Heart left ventricle (tissue), 16 donors: ENCODE results near the gene BAMBI. TPM values are rescaled to one million over a fixed set of nuclear protein-coding genes. Genes with fewer than 3 reads are reported as not detected.

Experiments used
- ATAC-seq, 4 donors: fragments of 200-7000 bp; cut with Tn5 transposase; one replicate each; pipeline ENCODE4 v1.9.1; 2020 to 2022; ENCODE audit warnings: moderate library complexity in 4 of 4, mild to moderate bottlenecking in 3 of 4, moderate number of reproducible peaks in 1 of 4
- DNase-seq, 5 donors: peaks; one replicate each; pipeline ENCODE4 v3.0.0-alpha.2; 2020
- H3K27ac ChIP-seq, 12 donors: fragments of 200-600 bp; sonication (generic) in 4 of 12; one replicate each; pipeline versions ENCODE4 v1.5.0 to v1.8.0; 2016 to 2022; ENCODE audit warnings: mild to moderate bottlenecking in 2 of 12
- H3K27me3 ChIP-seq, 9 donors: fragments of 200-600 bp; sonication (generic) in 2 of 9; one replicate each; pipeline versions ENCODE4 v1.5.1 to v1.8.0; 2016 to 2022; ENCODE audit warnings: mild to moderate bottlenecking in 3 of 9
- H3K36me3 ChIP-seq, 9 donors: fragments of 200-600 bp; sonication (generic) in 2 of 9; one replicate each; pipeline versions ENCODE4 v1.5.0 to v1.8.0; 2018 to 2022; ENCODE audit warnings: mild to moderate bottlenecking in 2 of 9
- H3K4me1 ChIP-seq, 12 donors: fragments of 200-600 bp; sonication (generic) in 4 of 12; one replicate each; pipeline versions ENCODE4 v1.5.0 to v1.8.0; 2016 to 2022; ENCODE audit warnings: mild to moderate bottlenecking in 3 of 12
- H3K4me3 ChIP-seq, 12 donors: fragments of 200-600 bp; sonication (generic) in 4 of 12; one replicate each; pipeline versions ENCODE4 v1.5.0 to v1.8.0; 2017 to 2022; ENCODE audit warnings: mild to moderate bottlenecking in 9 of 12, moderate library complexity in 4 of 12
- H3K9me3 ChIP-seq, 12 donors: fragments of 200-600 bp; sonication (generic) in 4 of 12; one replicate each; pipeline versions ENCODE4 v1.5.0 to v1.8.0; 2016 to 2022; ENCODE audit warnings: mild to moderate bottlenecking in 1 of 12
- POLR2A ChIP-seq, 2 donors: fragments of 450-650 bp; IDR thresholded peaks; one replicate each; pipeline ENCODE4 v1.6.1; 2017; ENCODE audit warnings: antibody characterized with exemption in 2 of 2, mild to moderate bottlenecking in 2 of 2, moderate library complexity in 2 of 2
- WGBS, 4 donors: extraction: QIAGEN DNeasy Blood & Tissue Kit in 2 of 4; methylation state at CpG; one replicate each; pipeline versions ENCODE4 v1.1.5 to v1.1.7; 2013 to 2018; 5-methylcytosine and 5-hydroxymethylcytosine counted together
- intact Hi-C, 10 donors: fragments of 100-400 bp; cut with DNase I; formaldehyde crosslinking; loops; one replicate each; pipeline versions ENCODE4 v1.11.1 to v1.14.2; 2022
- polyA plus RNA-seq, 2 donors: library from polyadenylated mRNA; stranded (reverse); fragments of 200-250 nt; gene quantifications; one replicate each; pipeline ENCODE4 v1.2.3, GENCODE V29; 2013
- total RNA-seq, 9 donors: library from RNA; depleted of rRNA in 2 of 9; stranded (reverse); fragments of >200 nt in 2 of 9; fragmentation: NEBNext Ultra II Directional in 3 of 9; extraction: Animal tissue kit (Norgen Biotek cat#: 25700) in 3 of 9; gene quantifications; one replicate each; pipeline versions ENCODE4 v1.1.0 to v1.2.4, GENCODE V29; 2016 to 2023
- TF ChIP-seq, protein P1 (sequence below), 12 donors: fragments of 200-600 bp; sonication (generic) in 4 of 12; IDR thresholded peaks; one replicate each; pipeline versions ENCODE4 v1.5.0 to v1.8.0; 2018 to 2022; ENCODE audit warnings: antibody characterized with exemption in 12 of 12, mild to moderate bottlenecking in 5 of 12
- donor health status: ischemic (EF 13 %, LVEDD 7.1; RV severe dilation, severe dysfunction).
- donor health status: healthy with polysubstance abuse.
- donor health status: DM: no; HTN: yes; CAD: no.
- donor health status: DM: no; HTN: no; CAD: no.
- donor health status: ischemic (EF 25% LVEDD 6.9; RV normal size, moderate dysfunction).
- donor health status: ischemic (EF 25% LVEDD 5.7; RV mildly dilated, moderate dysfunction).
- donor health status: healthy.
- donor health status: DM: yes; HTN: yes; CAD: no.
- donor health status: ischemic (EF 35%, LVEDD 5.7; RV mildly dilated, moderate dysfunction).
- donor health status: nonischemic (EF 11% LVEDD 7.7; RV severe dilation, severe dysfunction).
- donor health status: DM: yes; HTN: yes; CAD: no.
- donor health status: PGD.
- donor health status: ischemic (EF 29% LVEDD 5.4; RV normal size, mild dysfunction).
- donor health status: nonischemic (EF 23%, LVEDD 6.1; RV moderate dilation, normal function).

Gene BAMBI
- total and polyA plus RNA-seq, 11 donors: 5.3 to 53.3 (median 24.8) TPM

DNA sequence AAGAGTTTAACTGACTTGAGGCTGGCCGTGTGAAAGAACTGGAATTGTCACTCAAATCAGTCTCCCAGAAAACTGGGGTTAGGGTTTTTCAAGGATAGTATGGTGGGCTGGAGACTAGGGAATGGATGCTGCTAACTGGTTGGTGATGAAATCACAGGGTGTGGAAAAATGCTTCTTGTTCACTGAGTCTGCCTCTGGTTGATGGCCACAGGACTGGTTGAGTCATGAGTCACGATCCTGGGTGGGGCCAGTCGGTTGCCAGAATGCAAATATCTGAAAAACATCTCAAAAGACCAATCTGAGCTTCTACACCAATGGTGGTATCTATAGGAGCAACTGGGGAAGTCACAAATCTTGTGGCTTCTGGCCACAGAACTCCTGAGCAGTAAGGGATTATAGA lies 16.3 kb upstream of the BAMBI start:
- 50 to 79% (median 56%) methylated on average over 3 of the region's 3 CpGs for WGBS, 4 donors
- Histone ChIP-seq H3K36me3 (no peaks in the 10 kb centered on the region), H3K27me3 (peaks cover 0 to under 1% (median 0%) of the 10 kb centered on the region in 9 donors), H3K9me3 (no peaks in the 10 kb centered on the region), H3K27ac (no peak overlapping the region), H3K4me3 (no peak overlapping the region), H3K4me1 (peaks cover 0 to 9% (median 0%) of the 10 kb centered on the region in 12 donors)
- TF ChIP-seq POLR2A (IDR thresholded peaks at IDR 0.05): no peak
- TF ChIP-seq, protein P1, sequence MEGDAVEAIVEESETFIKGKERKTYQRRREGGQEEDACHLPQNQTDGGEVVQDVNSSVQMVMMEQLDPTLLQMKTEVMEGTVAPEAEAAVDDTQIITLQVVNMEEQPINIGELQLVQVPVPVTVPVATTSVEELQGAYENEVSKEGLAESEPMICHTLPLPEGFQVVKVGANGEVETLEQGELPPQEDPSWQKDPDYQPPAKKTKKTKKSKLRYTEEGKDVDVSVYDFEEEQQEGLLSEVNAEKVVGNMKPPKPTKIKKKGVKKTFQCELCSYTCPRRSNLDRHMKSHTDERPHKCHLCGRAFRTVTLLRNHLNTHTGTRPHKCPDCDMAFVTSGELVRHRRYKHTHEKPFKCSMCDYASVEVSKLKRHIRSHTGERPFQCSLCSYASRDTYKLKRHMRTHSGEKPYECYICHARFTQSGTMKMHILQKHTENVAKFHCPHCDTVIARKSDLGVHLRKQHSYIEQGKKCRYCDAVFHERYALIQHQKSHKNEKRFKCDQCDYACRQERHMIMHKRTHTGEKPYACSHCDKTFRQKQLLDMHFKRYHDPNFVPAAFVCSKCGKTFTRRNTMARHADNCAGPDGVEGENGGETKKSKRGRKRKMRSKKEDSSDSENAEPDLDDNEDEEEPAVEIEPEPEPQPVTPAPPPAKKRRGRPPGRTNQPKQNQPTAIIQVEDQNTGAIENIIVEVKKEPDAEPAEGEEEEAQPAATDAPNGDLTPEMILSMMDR (IDR thresholded peaks at IDR 0.05): no peak
- no peak for ATAC-seq
- DNase-seq: no peak
- intact Hi-C loops: loop anchor here in 7 of 10 donors (5.0 to 10.0 kb wide), 5 partner anchors 331 to 641 kb away; no protein-coding TSS in a partner anchor

DNA sequence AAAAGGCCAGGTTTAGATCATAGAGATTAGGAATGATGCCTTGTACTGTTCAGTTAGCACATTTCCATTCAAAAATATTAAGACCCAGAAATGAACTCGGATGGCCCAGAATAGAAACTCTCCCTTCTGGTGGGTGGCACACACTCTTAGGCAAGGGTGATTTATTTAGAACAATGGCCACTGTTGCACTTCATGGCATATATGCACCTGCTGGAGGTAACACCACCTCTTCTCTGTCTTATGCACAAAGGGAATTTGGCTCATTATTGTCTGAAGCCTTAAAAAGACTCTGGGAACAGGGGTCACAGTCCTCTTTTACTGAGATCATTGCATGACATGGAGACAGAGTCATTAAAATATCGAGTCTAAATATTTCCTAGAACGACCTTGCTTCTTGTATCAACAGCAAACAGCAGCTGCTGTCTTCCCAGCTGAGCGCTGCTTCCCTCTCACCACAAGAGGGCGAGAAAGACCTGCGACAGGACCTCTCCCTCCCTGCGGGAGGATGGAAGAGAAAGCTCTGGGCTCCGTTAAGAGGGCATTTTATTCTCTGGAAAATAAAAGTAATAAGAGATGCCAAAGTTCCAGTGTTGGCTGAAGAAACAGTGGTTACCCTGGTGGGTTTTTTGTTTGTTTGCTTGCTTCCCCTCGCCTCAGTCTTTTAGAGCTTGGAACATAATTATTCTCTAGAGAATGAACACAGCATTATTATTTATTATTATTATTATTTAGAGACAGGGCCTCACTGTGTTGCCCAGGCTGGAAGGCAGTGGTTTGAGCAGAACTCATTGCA lies 13.5 kb upstream of the BAMBI start:
- Histone ChIP-seq H3K27me3 (peaks cover 0 to 21% (median 0%) of the 10 kb centered on the region in 9 donors), H3K9me3 (no peaks in the 10 kb centered on the region), H3K27ac (no peak overlapping the region), H3K36me3 (no peaks in the 10 kb centered on the region), H3K4me1 (peaks cover 0 to 16% (median 4%) of the 10 kb centered on the region in 12 donors), H3K4me3 (no peak overlapping the region)
- ATAC-seq (peak; percentile 66 to 93 (median 88)), DNase-seq (peak; percentile 70 to 81 (median 74))
- TF ChIP-seq, protein P1 (IDR thresholded peaks at IDR 0.05): peak; percentile 86 to 98 (median 96)
- no peak for TF ChIP-seq POLR2A (IDR thresholded peaks at IDR 0.05)
- WGBS, 4 donors: 6 to 8% (median 7%) methylated on average over 9 of the region's 9 CpGs
- intact Hi-C loops: loop anchor here in 9 of 10 donors (1.0 to 10.0 kb wide), 10 partner anchors 328 to 641 kb away; no protein-coding TSS in a partner anchor

DNA sequence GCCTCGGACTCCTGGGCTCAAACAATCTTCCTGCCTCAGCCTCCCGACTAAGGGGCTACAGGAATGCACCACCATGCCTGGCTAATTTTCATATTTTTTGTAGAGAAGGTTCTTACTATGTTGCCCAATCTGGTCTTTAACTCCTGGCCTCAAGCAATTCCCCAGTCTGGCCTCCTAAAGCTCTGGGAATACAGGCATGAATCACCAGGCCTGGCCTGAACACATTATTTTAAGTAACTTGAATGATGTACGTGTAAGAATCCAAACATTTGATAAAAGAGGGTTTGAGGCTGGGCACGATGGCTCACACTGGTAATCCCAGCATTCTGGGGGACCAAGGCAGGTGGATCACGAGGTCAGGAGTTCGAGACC lies 13.0 kb upstream of the BAMBI start:
- Histone ChIP-seq H3K4me3 (no peak overlapping the region), H3K27ac (no peak overlapping the region), H3K36me3 (no peaks in the 10 kb centered on the region), H3K4me1 (peaks cover 0 to 22% (median 6%) of the 10 kb centered on the region in 12 donors), H3K9me3 (no peaks in the 10 kb centered on the region), H3K27me3 (peaks cover 0 to 27% (median 0%) of the 10 kb centered on the region in 9 donors)
- WGBS, 4 donors: 53 to 59% (median 56%) methylated on average over 6 of the region's 6 CpGs
- intact Hi-C loops: loop anchor here in 9 of 10 donors (1.0 to 10.0 kb wide), 9 partner anchors 327 to 640 kb away; no protein-coding TSS in a partner anchor
- ATAC-seq (peak in 1 of 4 donors; percentile 64), DNase-seq (no peak)
- TF ChIP-seq POLR2A (IDR thresholded peaks at IDR 0.05): no peak
- TF ChIP-seq, protein P1 (IDR thresholded peaks at IDR 0.05): no peak

DNA sequence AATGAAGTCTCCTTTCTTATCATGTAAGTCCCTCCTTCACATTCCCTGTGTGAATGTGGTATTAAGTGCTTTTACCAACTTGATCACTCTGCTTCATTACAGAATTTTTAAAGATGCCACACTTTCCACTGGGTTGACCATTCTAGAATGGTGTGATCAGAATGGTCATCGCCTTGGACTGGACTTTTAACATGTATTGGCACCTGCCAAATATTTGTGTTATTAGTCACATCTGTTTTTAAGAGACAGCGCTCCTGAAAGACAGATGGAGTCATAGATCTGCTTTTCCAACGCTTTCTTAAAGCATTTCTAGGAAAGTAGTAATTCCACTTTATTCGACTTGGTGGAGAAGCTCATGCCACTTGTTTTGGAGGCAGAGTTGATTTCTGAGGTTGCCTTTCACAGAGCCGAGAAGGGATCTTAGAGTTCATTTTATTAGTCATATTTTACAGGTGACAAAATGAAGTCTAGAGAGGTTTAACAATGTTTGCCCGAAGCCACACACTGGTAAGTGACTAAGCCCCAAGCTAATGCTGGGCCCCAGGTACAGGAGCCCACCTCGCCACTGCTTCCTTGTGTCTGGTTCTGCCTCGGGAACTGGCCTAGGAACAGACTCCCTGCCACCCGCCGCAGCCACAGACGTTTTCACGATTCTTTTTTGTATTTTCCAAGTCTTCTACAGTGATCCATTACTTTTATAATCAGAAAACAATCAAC lies 10.4 kb upstream of the BAMBI start:
- no peak for DNase-seq
- Histone ChIP-seq H3K4me1 (peaks cover 0 to 22% (median 6%) of the 10 kb centered on the region in 12 donors), H3K36me3 (no peaks in the 10 kb centered on the region), H3K9me3 (no peaks in the 10 kb centered on the region), H3K4me3 (no peak overlapping the region), H3K27ac (no peak overlapping the region), H3K27me3 (peaks cover 0 to 37% (median 0%) of the 10 kb centered on the region in 9 donors)
- 87 to 92% (median 90%) methylated on average over 12 of the region's 12 CpGs for WGBS, 4 donors
- intact Hi-C loops: loop anchor here in 4 of 10 donors (5.0 to 10.0 kb wide), 3 partner anchors 325 to 635 kb away; no protein-coding TSS in a partner anchor
- ATAC-seq: no peak
- TF ChIP-seq POLR2A (IDR thresholded peaks at IDR 0.05): no peak
- TF ChIP-seq, protein P1 (IDR thresholded peaks at IDR 0.05): no peak
